SH-SY5Y (cell line): ENCODE results near the gene PIK3C2G.

Experiments
- GATA2 ChIP-seq: IDR thresholded peaks from 2 replicates; pipeline ENCODE4 v1.6.1; 2011; ENCODE audit warnings: mild to moderate bottlenecking, low read depth, low read length
- GATA3 ChIP-seq: IDR thresholded peaks from 2 replicates; pipeline ENCODE4 v1.6.1; 2011; ENCODE audit warnings: low read depth, mild to moderate bottlenecking, low read length, moderate library complexity

- TF ChIP-seq GATA2 = no peak
- no peak for TF ChIP-seq GATA3
Measured at GRCh38 chr12:18411453-18411852, 150.1 kb downstream of the PIK3C2G start.
